Lung (tissue), 12 donors: ENCODE data around the gene GADD45G. TPM values are rescaled to one million over a fixed set of nuclear protein-coding genes. Genes with fewer than 3 reads are reported as not detected.

Source experiments
- ATAC-seq: fragments of 200-7000 bp; cut with Tn5 transposase; one replicate; pipeline ENCODE4 v1.9.1; 2020; ENCODE audit warnings: moderate number of reproducible peaks; ENCODE audit not compliant: insufficient read depth, low FRiP score
- DNase-seq, 3 donors: peaks; one replicate each; pipeline ENCODE4 v3.0.0-alpha.2; 2013 to 2017
- H3K27ac ChIP-seq, 2 donors: one replicate each; pipeline ENCODE4 v1.5.1; 2013; ENCODE audit warnings: mild to moderate bottlenecking in 2 of 2, moderate library complexity in 2 of 2, control low read depth in 1 of 2, inconsistent platforms in 1 of 2, low read depth in 1 of 2, low read length in 1 of 2
- H3K27me3 ChIP-seq, 3 donors: one replicate each; pipeline ENCODE4 v1.5.1; 2013; ENCODE audit warnings: low read length in 2 of 3; ENCODE audit not compliant: control insufficient read depth in 3 of 3, insufficient read depth in 3 of 3
- H3K36me3 ChIP-seq, 4 donors: one replicate each; pipeline ENCODE4 v1.5.1; 2013; ENCODE audit warnings: low read length in 4 of 4, mild to moderate bottlenecking in 1 of 4, moderate library complexity in 1 of 4; ENCODE audit not compliant: control insufficient read depth in 4 of 4, insufficient read depth in 4 of 4
- H3K4me1 ChIP-seq, 5 donors: one replicate each; pipeline ENCODE4 v1.5.1; 2013; ENCODE audit warnings: low read length in 5 of 5, mild to moderate bottlenecking in 2 of 5, moderate library complexity in 1 of 5; ENCODE audit not compliant: control insufficient read depth in 5 of 5, insufficient read depth in 5 of 5
- H3K4me3 ChIP-seq: one replicate; pipeline ENCODE4 v1.5.1; 2013; ENCODE audit warnings: mild to moderate bottlenecking, control low read depth, moderate library complexity
- H3K9ac ChIP-seq, 2 donors: one replicate each; pipeline ENCODE4 v1.5.1; 2013; ENCODE audit warnings: low read length in 2 of 2, control low read depth in 1 of 2; ENCODE audit not compliant: insufficient read depth in 1 of 2
- H3K9me3 ChIP-seq, 4 donors: one replicate each; pipeline ENCODE4 v1.5.1; 2013; ENCODE audit warnings: low read length in 3 of 4, mild to moderate bottlenecking in 1 of 4, moderate library complexity in 1 of 4; ENCODE audit not compliant: control insufficient read depth in 4 of 4, insufficient read depth in 3 of 4
- WGBS, 2 donors: extraction: QIAGEN DNeasy Blood & Tissue Kit; methylation state at CpG; one replicate each; pipeline ENCODE4 v1.1.7; 2013; 5-methylcytosine and 5-hydroxymethylcytosine counted together
- polyA plus RNA-seq, 2 donors: library from polyadenylated mRNA; stranded (reverse); fragments of 200-250 nt; gene quantifications; one replicate each; pipeline ENCODE4 v1.2.1, GENCODE V29; 2013
- total RNA-seq, 2 donors: library from RNA; depleted of rRNA in 1 of 2; stranded (reverse); fragments of >200 nt in 1 of 2; gene quantifications; one replicate each; pipeline ENCODE4 v1.2.1, GENCODE V29; 2014 to 2021
- TF ChIP-seq, protein P1 (sequence below): IDR thresholded peaks from 2 replicates; pipeline ENCODE4 v1.5.1; 2012; ENCODE audit warnings: mild to moderate bottlenecking; ENCODE audit errors: control extremely low read depth, extremely low read depth
- donor health status: control.
- donor health status: control.
- donor health status: Bipolar disorder and iron deficiency.
- donor health status: healthy.
- donor health status: DM: yes; HTN: yes; CAD: no.

GADD45G gene
- total and polyA plus RNA-seq, 4 donors: 9.9 to 70.3 (median 33.5) TPM

DNA sequence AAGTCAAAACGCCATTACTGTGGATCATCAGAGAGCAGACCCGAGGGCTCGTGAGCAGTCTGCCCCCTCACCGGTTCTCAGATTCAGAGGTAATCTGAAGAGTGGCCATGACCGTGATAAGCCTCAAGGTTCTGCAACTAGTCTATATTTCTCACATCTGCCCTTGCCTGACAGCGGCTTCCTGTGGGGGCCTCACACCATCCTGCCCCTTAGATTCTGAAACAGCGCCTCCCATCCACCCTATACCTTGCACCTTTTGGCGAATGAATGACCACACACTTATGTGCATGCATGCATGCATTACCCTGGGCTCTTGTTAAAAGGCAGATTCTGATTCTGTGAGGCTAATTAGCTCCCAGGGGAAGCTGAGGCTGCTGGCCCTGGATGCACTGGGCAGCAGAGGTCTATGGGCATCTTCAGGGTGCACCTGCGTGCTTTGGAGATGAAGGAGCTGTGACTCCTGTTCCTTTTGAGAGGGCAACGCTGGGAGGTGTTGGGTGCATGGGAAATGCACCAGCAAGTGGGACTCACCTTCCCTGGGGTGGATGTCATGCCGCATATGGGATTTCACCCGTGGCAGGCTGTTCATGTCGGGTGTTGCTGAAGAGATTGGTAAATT is 7.8 kb upstream of the GADD45G start:
- no peaks in the 10 kb centered on the region for H3K27me3 ChIP-seq
- TF ChIP-seq, protein P1, sequence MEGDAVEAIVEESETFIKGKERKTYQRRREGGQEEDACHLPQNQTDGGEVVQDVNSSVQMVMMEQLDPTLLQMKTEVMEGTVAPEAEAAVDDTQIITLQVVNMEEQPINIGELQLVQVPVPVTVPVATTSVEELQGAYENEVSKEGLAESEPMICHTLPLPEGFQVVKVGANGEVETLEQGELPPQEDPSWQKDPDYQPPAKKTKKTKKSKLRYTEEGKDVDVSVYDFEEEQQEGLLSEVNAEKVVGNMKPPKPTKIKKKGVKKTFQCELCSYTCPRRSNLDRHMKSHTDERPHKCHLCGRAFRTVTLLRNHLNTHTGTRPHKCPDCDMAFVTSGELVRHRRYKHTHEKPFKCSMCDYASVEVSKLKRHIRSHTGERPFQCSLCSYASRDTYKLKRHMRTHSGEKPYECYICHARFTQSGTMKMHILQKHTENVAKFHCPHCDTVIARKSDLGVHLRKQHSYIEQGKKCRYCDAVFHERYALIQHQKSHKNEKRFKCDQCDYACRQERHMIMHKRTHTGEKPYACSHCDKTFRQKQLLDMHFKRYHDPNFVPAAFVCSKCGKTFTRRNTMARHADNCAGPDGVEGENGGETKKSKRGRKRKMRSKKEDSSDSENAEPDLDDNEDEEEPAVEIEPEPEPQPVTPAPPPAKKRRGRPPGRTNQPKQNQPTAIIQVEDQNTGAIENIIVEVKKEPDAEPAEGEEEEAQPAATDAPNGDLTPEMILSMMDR: no peak
- 76 to 82% methylated on average over 13 of the region's 13 CpGs for WGBS, 2 donors
- H3K4me3 ChIP-seq: no peak overlapping the region
- no peaks in the 10 kb centered on the region for H3K36me3 ChIP-seq
- H3K9ac ChIP-seq: no peak overlapping the region
- no peak overlapping the region for H3K27ac ChIP-seq
- H3K9me3 ChIP-seq: no peaks in the 10 kb centered on the region
- ATAC-seq (no peak), DNase-seq (no peak)
- H3K4me1 ChIP-seq: peaks cover 0 to 8% (median 0%) of the 10 kb centered on the region in 5 donors

GRCh38 chr9:89597711-89598362 is 7.0 kb upstream of the GADD45G start:
- Histone ChIP-seq H3K36me3 (no peaks in the 10 kb centered on the region), H3K9me3 (no peaks in the 10 kb centered on the region), H3K27ac (no peak overlapping the region), H3K4me3 (no peak overlapping the region), H3K9ac (no peak overlapping the region), H3K27me3 (no peaks in the 10 kb centered on the region), H3K4me1 (peaks cover 0 to 4% (median 0%) of the 10 kb centered on the region in 5 donors)
- TF ChIP-seq, protein P1: peak; percentile 75
- 60 to 66% methylated on average over 7 of the region's 7 CpGs for WGBS, 2 donors
- peak; percentile 72 to 86 (median 84) for DNase-seq
- ATAC-seq: no peak

GRCh38 chr9:89598363-89598713 is 6.5 kb upstream of the GADD45G start:
- Histone ChIP-seq H3K9me3 (no peaks in the 10 kb centered on the region), H3K27ac (no peak overlapping the region), H3K27me3 (no peaks in the 10 kb centered on the region), H3K36me3 (no peaks in the 10 kb centered on the region), H3K4me1 (peaks cover 0 to 3% (median 0%) of the 10 kb centered on the region in 5 donors), H3K9ac (no peak overlapping the region), H3K4me3 (no peak overlapping the region)
- no peak for DNase-seq
- TF ChIP-seq, protein P1: no peak
- ATAC-seq: no peak
- WGBS, 2 donors: 12 to 16% methylated on average over 2 of the region's 2 CpGs
